Chondrocyte (in vitro differentiated cells): ENCODE results near the gene TAF4B. TPM values are rescaled to one million over a fixed set of nuclear protein-coding genes. Genes with fewer than 3 reads are reported as not detected.
A peak's percentile ranks its signal among the peaks of the same experiment; 100 is the strongest.
"Not testable (repeated sequence)": the region's sequence is repeated elsewhere in the genome, so short reads cannot be mapped to it uniquely, and the experiment has no call there.

Experiments used
- DNase-seq: peaks from one replicate; pipeline ENCODE4 v3.0.0; 2021; ENCODE audit warnings: mixed read lengths, low spot score
- H3K27ac Mint-ChIP-seq: one replicate; pipeline ENCODE4 v1.8.0; 2021; ENCODE audit warnings: mild to moderate bottlenecking, moderate library complexity, mixed read lengths; ENCODE audit not compliant: unreplicated experiment
- H3K27me3 Mint-ChIP-seq: 2 replicates; pipeline ENCODE4 v1.8.0; 2021; ENCODE audit warnings: low read depth, mixed read lengths
- H3K36me3 Mint-ChIP-seq: 2 replicates; pipeline ENCODE4 v1.8.0; 2021; ENCODE audit warnings: low read depth, mixed read lengths
- H3K4me1 Mint-ChIP-seq: 2 replicates; pipeline ENCODE4 v1.8.0; 2021; ENCODE audit warnings: low read depth, mild to moderate bottlenecking, mixed read lengths
- H3K4me3 Mint-ChIP-seq: one replicate; pipeline ENCODE4 v1.8.0; 2021; ENCODE audit warnings: mild to moderate bottlenecking, moderate library complexity, mixed read lengths; ENCODE audit not compliant: unreplicated experiment
- H3K9me3 Mint-ChIP-seq: 2 replicates; pipeline ENCODE4 v1.8.0; 2021; ENCODE audit warnings: low read depth, mixed read lengths
- CTCF ChIP-seq: fragments of 200-600 bp; sonication (generic); IDR thresholded peaks from 2 replicates; pipeline ENCODE4 v1.5.0; 2021; ENCODE audit warnings: antibody characterized with exemption, mild to moderate bottlenecking, moderate library complexity
- total RNA-seq: library from RNA; stranded (reverse); gene quantifications from 3 replicates; pipeline ENCODE4 v1.2.1, GENCODE V29; 2021

TAF4B gene
- total RNA-seq, 1 donor from 2014 or later = 2.2 TPM

GRCh38 chr18:26252411-26252810 lies 26.2 kb downstream of the TAF4B start:
- H3K27ac Mint-ChIP-seq = no peak overlapping the region
- H3K27me3 Mint-ChIP-seq = no peaks in the 10 kb centered on the region
- no peak for DNase-seq
- no peak for TF ChIP-seq CTCF
- H3K9me3 Mint-ChIP-seq = no peaks in the 10 kb centered on the region
- H3K4me3 Mint-ChIP-seq = no peak overlapping the region
- peaks cover 3% of the 10 kb centered on the region for H3K4me1 Mint-ChIP-seq
- H3K36me3 Mint-ChIP-seq = no peaks in the 10 kb centered on the region

GRCh38 chr18:26254808-26255207 lies 28.6 kb downstream of the TAF4B start:
- H3K27ac Mint-ChIP-seq, H3K9me3 Mint-ChIP-seq, H3K27me3 Mint-ChIP-seq, DNase-seq, H3K4me3 Mint-ChIP-seq, H3K36me3 Mint-ChIP-seq, H3K4me1 Mint-ChIP-seq: not testable (repeated sequence)
- TF ChIP-seq CTCF = peak; percentile 29

GRCh38 chr18:26255695-26256622 lies 29.7 kb downstream of the TAF4B start:
- Mint-ChIP-seq H3K27ac (no peak overlapping the region), H3K36me3 (peaks cover 1% of the 10 kb centered on the region), H3K4me3 (no peak overlapping the region), H3K9me3 (no peaks in the 10 kb centered on the region), H3K4me1 (peaks cover 3% of the 10 kb centered on the region), H3K27me3 (no peaks in the 10 kb centered on the region)
- no peak for TF ChIP-seq CTCF
- DNase-seq = no peak

- TF ChIP-seq CTCF = no peak
- H3K27ac Mint-ChIP-seq = no peak overlapping the region
- no peak for DNase-seq
- H3K4me3 Mint-ChIP-seq = no peak overlapping the region
- peaks cover 12% of the 10 kb centered on the region for H3K4me1 Mint-ChIP-seq
- H3K27me3 Mint-ChIP-seq = no peaks in the 10 kb centered on the region
- H3K36me3 Mint-ChIP-seq = peaks cover 1% of the 10 kb centered on the region
- H3K9me3 Mint-ChIP-seq = peaks cover 5% of the 10 kb centered on the region
Observed at GRCh38 chr18:26258711-26259110, 32.5 kb downstream of the TAF4B start.

- H3K4me1 Mint-ChIP-seq = peaks cover 12% of the 10 kb centered on the region
- not testable (repeated sequence) for H3K36me3 Mint-ChIP-seq, H3K27ac Mint-ChIP-seq, H3K9me3 Mint-ChIP-seq, H3K27me3 Mint-ChIP-seq, DNase-seq, H3K4me3 Mint-ChIP-seq
Observed at GRCh38 chr18:26259416-26259815, 33.2 kb downstream of the TAF4B start.

- Mint-ChIP-seq H3K4me3 (no peak overlapping the region), H3K9me3 (peaks cover 5% of the 10 kb centered on the region), H3K4me1 (peaks cover 8% of the 10 kb centered on the region), H3K36me3 (peaks cover 1% of the 10 kb centered on the region), H3K27me3 (no peaks in the 10 kb centered on the region), H3K27ac (no peak overlapping the region)
- no peak for DNase-seq
- TF ChIP-seq CTCF = no peak
Observed at GRCh38 chr18:26262156-26262555, 35.9 kb downstream of the TAF4B start.
